ENCODE results near the gene FGF2.

- peak in 2 of 6 experiments; percentile 13 to 27 for TF ChIP-seq CTCF (IDR thresholded peaks at IDR 0.05)
- TF ChIP-seq POLR2A (IDR thresholded peaks at IDR 0.05): no peak
These were observed 1.4 kb downstream of the FGF2 start for GRCh38 chr4:122827879-122828601.
